Epithelial cell of esophagus (primary cell): ENCODE measurements around the gene ZCCHC7.

Source experiments
- DNase-seq: peaks from one replicate; pipeline ENCODE4 v3.0.0; 2010; ENCODE audit warnings: low read depth
- H3K4me3 ChIP-seq: 2 replicates; pipeline ENCODE4 v1.5.1; 2011; ENCODE audit warnings: mild to moderate bottlenecking, low read length, control low read depth
- CTCF ChIP-seq: IDR thresholded peaks from 2 replicates; pipeline ENCODE4 v1.5.1; 2011; ENCODE audit warnings: low read depth, mild to moderate bottlenecking, low read length, control low read depth, inconsistent platforms; ENCODE audit not compliant: insufficient read depth; ENCODE audit errors: missing control alignments

ZCCHC7 gene

GRCh38 chr9:37243588-37244345 lies 123.4 kb downstream of the ZCCHC7 start:
- no peak for TF ChIP-seq CTCF
- no peak overlapping the region for H3K4me3 ChIP-seq
- DNase-seq = no peak

GRCh38 chr9:37246826-37247225 lies 126.5 kb downstream of the ZCCHC7 start:
- H3K4me3 ChIP-seq = no peak overlapping the region
- no peak for DNase-seq
- TF ChIP-seq CTCF = no peak

- no peak overlapping the region for H3K4me3 ChIP-seq
- DNase-seq = no peak
- TF ChIP-seq CTCF = no peak
Observed at GRCh38 chr9:37248651-37249163, 128.3 kb downstream of the ZCCHC7 start.

- TF ChIP-seq CTCF = no peak
- no peak overlapping the region for H3K4me3 ChIP-seq
- no peak for DNase-seq
Observed at GRCh38 chr9:37251452-37251851, 131.1 kb downstream of the ZCCHC7 start.

- H3K4me3 ChIP-seq = no peak overlapping the region
- TF ChIP-seq CTCF = no peak
- no peak for DNase-seq
Observed at GRCh38 chr9:37253377-37253937, 133.1 kb downstream of the ZCCHC7 start.

GRCh38 chr9:37255187-37255586 lies 134.8 kb downstream of the ZCCHC7 start:
- TF ChIP-seq CTCF = no peak
- H3K4me3 ChIP-seq = no peak overlapping the region
- peak; percentile 3 for DNase-seq
